GM18520 (cell line): ENCODE results near the gene GREM2.

Experiments
- ATAC-seq: cut with Tn5 transposase; IDR thresholded peaks from one replicate; pipeline ENCODE4 v1.9.1; 2021; ENCODE audit not compliant: unreplicated experiment

The GREM2 gene

DNA sequence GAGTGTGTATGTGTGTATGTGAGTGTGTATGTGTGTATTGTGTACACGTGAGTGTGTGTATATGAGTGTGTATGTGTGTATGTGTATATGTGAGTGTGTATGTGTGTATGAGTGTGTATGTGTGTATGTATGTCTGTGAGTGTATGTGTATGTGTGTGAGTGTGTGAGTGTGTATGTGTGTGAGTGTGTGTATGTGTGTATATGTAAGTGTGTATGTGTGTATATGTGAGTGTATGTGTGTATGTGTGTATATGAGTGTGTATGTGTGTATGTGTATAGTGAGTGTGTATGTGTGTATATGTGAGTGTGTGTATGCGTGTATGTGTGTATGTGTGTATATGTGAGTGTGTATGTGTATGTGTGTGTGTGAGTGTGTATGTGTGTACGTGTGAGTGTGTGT lies 49.2 kb downstream of the GREM2 start:
- no peak for ATAC-seq

DNA sequence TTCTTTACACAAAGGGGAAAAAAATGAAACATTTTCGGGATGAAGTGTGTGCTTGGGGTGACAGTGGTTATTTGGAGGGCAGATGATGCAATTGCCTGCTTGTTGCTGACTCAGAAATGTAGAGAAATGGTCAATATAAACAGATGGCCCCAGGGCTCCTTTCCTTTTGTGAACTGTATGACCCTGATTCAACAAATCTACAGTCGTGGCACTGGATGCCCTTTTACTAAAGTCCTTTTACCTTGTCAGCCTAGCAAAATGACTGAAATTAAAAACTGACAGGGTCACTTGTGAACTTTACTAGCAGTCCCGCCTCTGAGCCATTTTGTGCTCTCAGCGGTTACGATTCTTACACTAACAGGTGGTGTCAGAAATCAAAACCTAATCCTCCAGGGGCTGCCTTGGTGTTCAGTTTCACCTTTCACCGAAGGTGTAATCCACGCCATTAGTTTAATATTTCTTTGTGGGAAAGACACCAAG lies 49.8 kb downstream of the GREM2 start:
- ATAC-seq, result no peak

DNA sequence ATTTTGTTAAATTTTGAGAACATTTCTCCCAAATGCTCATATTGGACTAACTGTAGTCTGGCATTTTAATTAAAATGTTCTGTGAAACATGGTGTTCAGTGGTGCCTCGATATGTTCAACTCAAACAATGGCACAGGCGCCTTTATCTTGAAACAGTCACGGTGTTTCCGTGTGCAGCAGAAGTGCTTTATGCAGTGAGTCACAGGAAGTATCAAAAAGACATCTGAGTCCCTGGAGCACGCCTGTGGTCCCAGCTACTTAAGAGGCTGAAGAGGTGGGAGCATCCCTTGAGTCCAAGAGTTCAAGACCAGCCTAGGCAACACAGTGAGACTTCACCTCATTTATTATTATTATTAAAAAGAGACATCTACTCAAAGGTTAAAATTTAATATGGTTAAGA lies 52.2 kb downstream of the GREM2 start:
- no peak for ATAC-seq

DNA sequence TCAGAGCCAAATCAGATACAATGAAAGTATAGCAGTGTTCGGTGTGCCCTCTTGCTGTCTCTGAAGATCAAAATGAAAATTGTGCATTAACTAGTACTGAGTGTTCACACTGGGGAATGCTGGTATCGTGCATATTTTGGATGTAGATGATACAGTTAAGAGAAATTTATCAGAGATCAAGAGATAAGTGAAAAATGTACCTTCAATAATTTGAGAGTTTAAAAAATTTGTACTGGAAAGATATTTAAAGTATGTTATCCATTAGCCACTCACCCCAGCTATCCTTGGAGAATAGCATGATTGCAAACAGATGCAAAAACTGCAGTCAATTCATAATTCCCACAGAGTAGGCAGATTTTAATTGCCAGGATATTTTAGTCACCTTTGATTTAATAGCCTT lies 56.4 kb downstream of the GREM2 start:
- ATAC-seq, result no peak

DNA sequence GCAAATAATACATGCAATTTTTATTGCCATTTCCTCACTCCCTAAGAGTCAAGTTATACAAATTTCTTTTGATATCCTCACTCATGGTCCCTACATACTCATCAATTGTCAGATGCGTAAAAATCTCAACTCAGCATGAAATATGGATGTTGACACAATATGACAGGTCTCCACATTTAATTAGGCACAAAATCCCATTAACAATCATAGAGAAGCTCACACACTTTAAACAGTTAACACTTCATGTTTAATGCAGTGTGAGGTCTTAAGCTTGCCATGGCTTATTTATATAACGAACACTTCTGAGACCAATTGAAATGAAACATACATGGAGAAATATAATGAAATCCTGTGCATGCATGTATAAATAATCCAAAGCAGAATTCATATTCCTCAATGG lies 58.6 kb downstream of the GREM2 start:
- no peak for ATAC-seq

DNA sequence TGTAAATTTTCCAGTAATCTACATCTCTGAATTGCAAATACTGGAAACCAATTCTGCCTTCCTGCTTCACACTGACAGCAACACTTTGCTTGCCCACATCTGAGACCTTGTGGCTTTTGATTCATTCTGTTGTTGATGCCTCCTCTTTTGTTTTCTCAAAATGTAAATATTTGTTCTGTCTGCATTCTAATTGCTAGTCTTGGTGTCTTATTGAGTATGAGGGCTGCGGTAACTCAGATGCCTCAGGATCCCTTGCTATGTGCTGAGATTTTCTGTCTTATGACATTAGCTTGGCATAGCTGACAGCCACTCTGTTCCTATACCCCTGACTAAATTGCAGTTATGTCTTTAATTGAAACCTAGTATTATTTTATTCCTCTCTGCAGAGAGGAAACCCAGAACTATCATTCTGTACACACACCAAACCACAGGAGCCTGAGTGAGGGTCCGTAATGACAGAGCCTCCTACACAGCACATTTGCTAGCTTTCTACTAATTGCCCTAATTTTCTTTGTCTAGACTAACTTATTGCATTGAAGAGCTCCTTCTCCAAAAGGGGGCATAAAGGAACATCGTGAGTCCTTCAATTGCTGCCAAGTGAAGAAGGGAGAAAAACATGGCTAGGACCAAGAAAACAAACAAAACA lies 72.1 kb downstream of the GREM2 start:
- ATAC-seq, result no peak

DNA sequence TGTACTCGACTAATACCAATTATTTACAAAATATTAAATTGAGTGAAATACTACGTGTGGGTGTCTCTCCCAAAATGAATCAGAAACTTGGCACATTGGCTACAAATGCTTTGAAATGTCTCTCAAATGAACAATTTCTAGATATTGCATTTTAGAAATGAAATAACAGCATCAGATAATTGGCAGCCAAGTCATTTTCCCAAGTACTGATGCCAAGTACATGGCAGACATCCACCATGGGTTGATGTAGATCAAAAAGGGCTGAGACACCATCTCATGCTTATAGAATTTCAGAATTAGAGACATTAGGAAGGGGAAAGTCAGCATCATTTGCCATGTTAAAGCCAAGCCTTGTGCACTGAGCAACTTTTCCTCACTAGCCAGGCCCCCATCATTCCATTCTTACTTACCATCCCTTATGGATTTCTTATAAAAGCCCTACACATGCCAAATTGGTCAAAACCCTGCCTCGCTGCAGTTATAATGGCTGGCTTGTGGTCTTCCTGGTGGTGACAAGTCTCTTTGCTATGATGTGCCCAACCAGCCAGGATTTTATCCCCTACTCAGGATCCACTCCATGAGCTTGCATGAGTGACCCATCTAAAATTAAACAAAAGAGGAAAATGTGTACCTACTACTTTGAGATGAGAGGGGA lies 73.1 kb downstream of the GREM2 start:
- no peak for ATAC-seq

DNA sequence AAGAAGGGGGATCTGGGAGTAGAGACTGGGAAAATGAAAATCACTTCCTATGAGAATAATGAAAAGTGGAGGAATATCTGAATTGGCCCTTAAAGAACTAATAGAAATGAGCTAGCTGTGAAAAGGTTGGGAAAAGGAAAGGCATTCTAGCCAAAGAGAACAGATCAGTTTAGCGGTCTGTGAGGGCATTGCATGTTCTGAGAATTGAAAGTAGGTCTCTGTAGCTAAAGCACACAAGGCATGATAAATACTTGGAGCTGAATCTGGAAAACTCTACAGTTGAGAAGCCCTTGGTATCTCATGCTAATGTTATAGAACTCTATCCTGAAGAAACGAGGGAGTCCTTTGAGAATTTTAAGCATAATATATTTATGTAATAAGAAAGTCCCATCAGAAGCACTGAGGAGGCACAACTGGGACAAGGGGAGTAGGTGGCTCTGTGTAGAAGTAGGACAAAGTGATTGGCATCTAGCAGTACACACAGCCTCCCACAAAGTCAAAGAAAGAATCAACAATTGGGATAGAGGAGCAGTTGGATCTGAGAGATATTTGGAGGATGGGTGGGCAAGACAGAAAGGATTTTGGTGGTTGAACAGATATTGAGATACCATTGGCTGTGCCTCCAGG lies 78.7 kb downstream of the GREM2 start:
- ATAC-seq, result no peak

DNA sequence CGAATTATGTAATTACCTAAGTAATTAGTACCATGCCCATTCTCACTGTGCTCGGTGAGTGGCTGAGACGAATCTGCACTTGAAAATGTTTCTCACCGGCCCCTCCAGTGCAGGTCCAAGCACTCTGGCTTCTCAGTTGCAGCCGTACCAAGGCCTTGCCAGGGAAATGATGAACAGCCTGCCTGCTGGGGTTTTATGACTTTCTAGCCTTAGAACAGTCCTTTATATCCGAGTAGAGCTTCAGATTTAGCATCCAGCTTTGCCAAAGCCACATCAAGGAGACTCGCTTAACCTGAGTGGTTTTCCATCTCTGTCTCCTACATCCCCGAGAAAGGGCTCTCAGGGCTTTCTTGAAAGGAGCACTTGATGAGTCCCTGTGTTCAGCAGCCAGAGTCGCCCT lies 83.4 kb downstream of the GREM2 start:
- ATAC-seq, result no peak

DNA sequence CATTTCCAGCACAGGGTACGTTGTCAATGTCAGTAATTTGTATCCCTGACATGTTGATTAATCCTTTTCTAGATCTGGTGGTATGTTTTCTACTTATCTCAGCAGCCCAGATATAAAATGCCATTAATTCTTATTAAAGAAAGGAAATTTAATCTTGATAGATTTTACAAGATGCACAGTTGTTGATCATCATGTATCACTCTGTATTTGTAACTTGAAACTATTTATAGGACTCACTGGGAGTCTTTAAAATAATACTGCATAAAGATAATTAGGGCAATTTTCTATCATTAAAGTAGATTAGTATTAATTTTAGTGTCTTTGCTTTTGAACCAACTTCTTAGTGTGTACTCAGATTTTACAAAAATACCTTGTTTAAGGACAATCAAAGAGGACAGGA lies 84.9 kb downstream of the GREM2 start:
- no peak for ATAC-seq

DNA sequence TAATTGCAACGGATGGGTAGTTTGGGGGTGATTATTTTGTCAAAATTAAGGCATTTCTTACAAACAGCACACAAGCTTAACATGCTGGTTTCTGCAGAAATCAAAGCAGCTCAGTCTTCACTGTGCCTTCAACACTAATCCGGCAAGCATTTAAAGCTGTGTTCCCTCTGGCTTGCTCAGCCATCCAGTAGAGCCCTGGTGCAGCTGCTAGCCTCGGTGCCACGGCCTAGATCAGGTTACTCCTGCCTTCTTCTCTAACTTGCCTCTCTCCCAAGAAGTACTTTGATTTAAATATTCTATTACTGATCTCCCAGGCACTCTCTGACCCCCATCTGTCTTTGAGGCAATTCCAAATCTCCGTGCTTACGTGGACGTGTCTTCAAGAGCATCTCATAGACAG lies 85.6 kb downstream of the GREM2 start:
- no peak for ATAC-seq

DNA sequence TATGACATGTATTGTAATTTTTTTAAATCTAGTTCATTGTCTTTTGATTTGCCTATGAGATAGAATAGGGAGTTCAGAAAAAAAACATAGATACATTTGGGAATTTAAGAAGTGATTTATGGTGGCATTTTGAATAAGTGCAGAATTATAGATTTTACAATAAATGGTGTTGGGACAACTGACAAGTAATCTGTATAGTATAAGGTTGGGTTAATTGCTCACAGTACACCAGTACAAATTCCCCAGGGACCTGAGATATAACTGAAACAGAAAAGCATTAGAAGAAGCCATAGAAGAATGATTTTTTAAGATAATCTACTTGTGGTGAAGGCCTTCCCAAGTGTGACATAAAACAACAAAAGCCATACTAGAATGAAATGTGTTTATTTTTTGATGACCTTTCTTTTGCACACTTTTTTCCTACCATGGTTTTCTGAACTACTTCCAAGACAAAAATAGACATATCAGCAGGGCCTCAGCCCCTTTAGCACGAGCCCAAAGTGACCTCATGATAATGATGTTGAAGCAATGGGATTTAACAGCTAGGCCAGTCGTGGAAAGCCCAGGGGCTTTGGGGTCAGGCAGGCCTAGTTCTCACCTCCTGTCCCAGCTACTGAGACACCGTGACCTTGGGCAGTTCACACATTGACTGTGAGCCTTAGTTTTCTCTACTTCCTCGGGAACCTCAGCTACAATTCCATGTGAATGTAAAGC lies 87.4 kb downstream of the GREM2 start:
- no peak for ATAC-seq

DNA sequence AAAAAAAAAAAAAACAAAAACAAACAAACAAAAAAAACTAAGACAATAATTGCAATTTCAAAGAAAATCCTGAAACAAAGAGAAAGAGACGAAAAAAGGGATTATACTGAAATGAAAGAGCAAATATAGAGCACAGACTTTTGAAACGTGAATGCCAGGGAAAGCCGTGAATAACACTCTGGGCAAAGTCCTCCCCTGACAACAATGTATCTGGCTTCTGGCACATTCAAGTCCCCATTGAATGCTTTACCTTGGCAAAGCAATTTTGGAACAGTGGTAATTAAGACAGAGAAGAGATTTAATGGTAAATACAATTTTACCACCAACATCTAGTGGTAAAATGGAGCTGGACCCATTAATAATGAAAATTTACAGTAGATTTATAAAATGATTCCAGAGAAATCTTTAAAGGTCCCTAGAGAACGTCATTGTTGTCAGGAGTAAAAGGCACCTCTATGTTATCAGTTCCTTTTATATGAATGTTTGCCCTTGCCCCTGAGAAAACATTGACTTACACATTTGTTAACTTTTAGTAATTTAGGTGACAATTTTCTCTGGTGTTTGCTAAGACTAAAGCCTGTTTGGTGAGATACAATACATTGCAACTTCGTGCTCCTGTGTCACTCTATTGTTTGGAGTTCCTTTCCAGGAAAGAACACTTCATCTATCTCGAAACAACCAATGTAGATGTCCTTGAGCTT lies 89.7 kb downstream of the GREM2 start:
- ATAC-seq, result no peak

DNA sequence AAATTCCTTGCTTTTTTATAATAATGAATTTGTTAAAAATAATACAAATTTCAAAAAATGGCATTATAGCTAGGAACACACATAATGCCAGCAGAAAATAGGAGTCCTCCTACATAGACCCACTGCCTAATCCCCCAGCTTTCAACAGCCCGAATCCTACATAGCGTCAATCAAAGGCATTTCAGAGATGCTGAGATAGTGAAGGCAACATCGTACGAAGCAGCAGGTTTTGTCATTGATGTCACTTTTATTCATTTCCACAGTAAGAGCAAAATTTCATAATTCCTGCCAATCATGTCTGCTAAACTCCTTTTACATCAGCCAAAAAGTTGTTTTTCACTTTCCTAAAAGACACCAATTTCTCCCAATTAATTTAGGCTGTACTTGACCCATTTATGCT lies 94.1 kb downstream of the GREM2 start:
- no peak for ATAC-seq

DNA sequence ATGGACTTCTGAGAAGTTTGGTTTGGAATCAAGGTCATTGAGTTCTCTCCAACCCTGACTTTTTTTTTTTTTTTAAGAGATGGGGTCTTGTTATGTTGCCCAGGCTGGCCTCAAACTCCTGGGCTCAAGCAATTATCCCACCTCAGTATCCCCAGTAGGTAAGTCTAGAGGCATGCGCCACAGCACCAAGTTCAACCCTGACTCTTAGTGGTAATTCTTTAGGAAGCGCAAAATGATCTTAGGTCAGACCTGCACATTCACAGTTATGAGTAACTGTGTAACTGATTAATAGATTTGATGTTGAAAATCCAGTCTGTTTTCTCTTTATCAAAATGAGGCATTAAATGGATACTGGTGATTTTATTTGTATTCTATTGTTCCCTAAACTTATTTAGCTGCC lies 95.9 kb downstream of the GREM2 start:
- ATAC-seq, result no peak

DNA sequence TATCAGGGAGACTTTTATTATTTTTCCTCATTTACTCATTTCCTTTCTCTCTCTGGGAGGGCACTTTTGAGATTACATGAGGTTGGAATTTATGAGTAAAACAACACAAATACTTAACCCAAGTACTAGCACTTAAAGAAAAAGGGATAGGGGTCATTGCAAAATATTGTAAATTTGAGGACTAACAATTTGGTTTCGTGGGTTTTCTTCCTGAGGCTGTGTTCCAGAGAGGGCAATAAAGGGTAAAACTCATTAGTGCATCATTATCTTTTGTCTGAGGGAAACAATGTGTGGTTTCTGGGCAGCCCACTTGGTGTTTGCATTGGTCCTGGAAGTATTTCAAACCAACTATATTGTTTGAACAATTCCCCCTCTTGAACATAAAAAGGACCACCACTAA lies 96.5 kb downstream of the GREM2 start:
- no peak for ATAC-seq

DNA sequence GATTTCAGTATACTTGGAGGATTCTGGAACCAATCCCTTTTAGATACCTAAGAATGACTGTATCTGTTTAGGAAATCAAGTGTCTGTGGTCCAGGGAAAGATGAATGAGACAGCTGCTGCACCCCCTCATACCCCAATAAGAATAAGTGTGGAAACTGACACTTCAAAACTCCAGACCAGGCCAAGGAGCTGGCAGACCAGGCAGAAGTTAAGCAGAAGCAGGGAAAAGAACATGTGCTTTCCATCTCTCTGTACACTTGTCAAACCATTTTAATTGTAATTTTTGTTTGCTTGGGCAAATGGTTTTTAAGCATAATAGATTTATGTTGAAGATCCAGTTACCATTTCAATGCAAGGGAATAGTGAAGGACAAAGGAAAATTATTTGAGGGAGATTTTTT lies 100.2 kb downstream of the GREM2 start:
- no peak for ATAC-seq

DNA sequence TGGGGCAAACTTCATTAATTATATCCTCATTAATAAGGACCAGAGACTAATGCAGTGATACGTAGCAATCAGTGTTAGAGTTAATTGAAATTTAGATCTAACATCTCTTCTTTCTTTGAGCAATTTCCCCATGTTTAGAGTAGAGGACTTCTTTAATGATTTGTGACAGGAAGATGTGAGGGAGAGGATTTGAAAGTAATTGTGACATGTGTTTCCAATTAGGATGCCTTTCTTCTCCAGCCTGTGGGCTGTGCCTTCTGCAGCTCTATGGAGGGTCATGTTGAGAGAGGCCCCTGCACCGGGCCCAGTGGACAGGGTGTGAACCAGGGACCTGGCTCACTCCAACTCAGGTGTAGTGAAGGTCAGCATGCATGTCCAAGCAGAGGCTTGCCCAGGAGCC lies 103.0 kb downstream of the GREM2 start:
- no peak for ATAC-seq

DNA sequence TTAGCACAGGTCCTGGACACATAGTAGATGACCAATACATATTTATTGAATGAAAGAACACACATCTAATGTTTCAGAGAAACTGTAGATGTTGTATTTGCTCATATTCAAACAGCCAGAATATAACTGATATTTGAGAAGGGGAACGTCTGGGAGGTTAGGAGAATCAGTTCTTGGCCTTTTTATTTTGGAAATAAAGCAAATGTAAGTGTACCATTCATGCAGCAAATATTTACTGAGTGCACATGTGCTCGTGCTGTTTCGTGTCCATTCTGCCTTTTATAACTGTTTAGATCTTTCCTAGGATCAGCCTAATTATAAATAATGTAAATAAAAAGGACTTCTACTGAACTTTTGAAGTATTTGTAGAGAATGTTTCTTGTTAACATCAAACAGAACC lies 103.8 kb downstream of the GREM2 start:
- no peak for ATAC-seq

DNA sequence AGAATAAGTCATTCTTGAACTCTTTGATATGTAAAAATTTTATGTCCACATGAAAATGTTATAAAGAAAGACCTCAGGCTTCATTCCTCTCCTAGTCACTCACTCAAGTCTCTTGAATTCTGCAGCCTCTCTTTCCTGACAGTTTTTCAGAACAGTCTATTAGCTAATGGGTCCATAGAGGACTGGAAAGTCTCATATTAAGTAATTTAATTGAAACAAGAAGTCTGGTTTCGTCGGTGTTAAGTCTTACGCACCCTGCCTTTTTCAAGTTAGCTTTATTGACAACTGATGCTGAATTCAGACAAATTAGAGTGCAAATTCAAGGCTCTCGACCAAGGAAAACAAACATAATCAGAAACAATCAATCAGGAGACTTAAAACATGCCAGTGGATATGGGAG lies 105.8 kb downstream of the GREM2 start:
- ATAC-seq, result no peak

DNA sequence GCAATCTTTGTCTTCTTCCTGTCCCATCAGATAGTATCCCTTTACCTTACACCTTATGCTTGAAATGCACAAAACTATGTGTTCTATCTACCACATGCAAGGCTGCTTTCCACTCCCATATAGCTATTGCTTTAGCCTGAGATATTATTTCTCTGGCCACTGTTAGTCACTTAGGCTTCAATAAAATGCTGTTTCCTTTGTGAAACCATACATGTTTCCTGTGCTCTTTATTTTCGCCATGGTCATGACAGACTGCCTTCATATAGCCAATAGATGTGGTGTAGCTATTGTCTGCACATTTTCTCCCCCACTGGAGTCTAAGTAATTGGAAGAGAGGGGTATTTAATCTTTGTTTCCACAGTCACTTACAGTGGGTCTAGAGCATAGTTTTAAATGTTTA lies 108.4 kb downstream of the GREM2 start:
- ATAC-seq, result no peak
